ENCODE measurements around the gene GRN.

GRN gene

DNA sequence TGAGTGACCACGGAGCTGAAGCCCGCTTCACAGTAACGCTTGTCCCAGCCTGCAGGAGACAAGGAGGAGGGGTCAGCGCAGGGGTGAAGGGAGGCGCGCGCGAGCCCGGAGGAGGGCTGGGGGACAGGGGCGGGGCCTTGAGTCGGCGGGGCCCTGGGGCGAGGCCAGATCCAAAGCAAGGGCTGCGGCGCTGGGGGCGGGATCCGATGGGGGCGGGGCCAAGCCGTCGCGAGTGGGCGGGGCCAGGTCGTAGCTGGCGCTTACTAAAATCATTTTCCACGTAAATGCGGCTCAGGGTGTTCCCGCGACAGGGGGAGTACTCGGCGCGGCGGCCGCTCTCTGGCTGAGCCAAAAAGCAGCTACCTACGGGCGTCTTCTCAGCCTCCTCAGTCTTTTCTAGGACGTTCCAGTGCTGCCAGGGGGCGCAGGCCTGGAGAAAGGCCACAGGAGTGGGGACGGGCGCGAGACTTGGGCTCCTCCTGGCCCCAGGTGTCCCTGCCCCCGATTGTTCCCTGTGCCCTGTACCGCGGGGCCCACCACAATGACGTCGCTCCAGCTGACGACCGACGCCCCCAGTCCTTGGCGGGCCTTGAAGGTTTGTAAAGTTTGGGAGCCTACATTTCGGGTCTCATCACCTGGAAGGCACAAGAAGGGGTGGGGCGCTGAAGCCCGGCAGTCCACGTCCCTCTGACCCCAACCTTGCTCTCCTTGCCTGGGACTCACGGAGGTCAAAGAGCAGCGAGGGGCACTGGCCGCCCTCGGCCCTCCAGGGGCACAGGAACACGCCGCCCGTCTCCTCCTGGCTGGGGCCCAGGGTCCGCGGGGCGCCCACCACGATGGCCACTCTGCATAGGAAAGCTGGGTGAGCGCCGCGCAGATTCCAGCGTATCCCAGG is 40.4 kb downstream of the GRN start:
- peaks cover 17% of the 10 kb centered on the region for H3K9me3 ChIP-seq (ENCODE audit: severe bottlenecking)
- peak overlapping the region; percentile 51 for H3K4me3 ChIP-seq (ENCODE audit: low read depth, low read length)
- DNase-seq: peak; percentile 82
- H3K27ac ChIP-seq: no peak overlapping the region
- TF ChIP-seq, protein P1, sequence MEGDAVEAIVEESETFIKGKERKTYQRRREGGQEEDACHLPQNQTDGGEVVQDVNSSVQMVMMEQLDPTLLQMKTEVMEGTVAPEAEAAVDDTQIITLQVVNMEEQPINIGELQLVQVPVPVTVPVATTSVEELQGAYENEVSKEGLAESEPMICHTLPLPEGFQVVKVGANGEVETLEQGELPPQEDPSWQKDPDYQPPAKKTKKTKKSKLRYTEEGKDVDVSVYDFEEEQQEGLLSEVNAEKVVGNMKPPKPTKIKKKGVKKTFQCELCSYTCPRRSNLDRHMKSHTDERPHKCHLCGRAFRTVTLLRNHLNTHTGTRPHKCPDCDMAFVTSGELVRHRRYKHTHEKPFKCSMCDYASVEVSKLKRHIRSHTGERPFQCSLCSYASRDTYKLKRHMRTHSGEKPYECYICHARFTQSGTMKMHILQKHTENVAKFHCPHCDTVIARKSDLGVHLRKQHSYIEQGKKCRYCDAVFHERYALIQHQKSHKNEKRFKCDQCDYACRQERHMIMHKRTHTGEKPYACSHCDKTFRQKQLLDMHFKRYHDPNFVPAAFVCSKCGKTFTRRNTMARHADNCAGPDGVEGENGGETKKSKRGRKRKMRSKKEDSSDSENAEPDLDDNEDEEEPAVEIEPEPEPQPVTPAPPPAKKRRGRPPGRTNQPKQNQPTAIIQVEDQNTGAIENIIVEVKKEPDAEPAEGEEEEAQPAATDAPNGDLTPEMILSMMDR (IDR thresholded peaks at IDR 0.05; ENCODE audit: low read depth, low read length): 0 out of 2 replicates have a peak, but pooled peaks have one; percentile 2
- no peaks in the 10 kb centered on the region for H3K27me3 ChIP-seq (ENCODE audit: insufficient read depth, low read depth, severe bottlenecking)
- H3K36me3 ChIP-seq: no peaks in the 10 kb centered on the region

DNA sequence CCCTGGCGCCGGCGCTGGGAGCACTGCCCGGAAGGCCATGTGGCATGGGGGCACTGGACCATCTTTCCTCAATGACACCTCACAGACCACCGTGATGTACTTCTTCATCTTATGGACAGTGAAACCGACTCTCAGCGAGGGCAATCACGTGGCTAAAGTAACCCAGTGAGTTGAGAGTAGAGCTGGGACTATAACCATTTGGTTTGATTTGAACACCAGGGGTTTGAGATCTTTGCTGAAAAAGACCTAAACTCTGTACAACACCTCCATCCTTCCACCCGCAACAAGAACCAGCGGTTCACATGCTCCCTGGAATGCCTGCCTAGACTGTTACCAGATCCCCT is 41.1 kb downstream of the GRN start:
- H3K9me3 ChIP-seq (ENCODE audit: severe bottlenecking): peaks cover 17% of the 10 kb centered on the region
- no peaks in the 10 kb centered on the region for H3K27me3 ChIP-seq (ENCODE audit: insufficient read depth, low read depth, severe bottlenecking)
- DNase-seq: no peak
- no peaks in the 10 kb centered on the region for H3K36me3 ChIP-seq
- no peak overlapping the region for H3K27ac ChIP-seq
- peak overlapping the region; percentile 51; the same call in 1 of the 2 replicates for H3K4me3 ChIP-seq (ENCODE audit: low read depth, low read length)
- TF ChIP-seq, protein P1 (IDR thresholded peaks at IDR 0.05; ENCODE audit: low read depth, low read length): no peak

DNA sequence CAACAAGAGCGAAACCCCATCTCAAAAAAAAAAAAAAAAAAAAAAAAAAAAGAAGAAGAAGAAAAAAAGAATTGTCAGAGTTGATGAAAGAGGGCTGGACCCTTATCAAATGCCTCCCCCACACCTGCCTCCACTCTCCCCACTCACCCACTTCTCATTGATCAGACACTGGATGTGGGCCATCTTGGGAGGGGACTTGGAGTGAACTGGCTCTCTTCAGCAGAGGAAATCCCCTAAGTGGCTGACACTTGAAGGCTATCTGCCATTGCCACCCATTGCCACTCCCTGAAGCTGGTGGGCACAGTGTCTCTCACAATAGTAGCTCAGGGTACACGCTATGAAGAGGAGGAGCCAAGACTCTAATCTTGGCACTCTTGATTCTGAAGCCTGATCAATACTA is 42.7 kb downstream of the GRN start:
- TF ChIP-seq, protein P1 (IDR thresholded peaks at IDR 0.05; ENCODE audit: low read depth, low read length): no peak
- no peak for DNase-seq
- Histone ChIP-seq H3K36me3 (no peaks in the 10 kb centered on the region), H3K27ac (no peak overlapping the region), H3K9me3 (ENCODE audit: severe bottlenecking) (peaks cover 17% of the 10 kb centered on the region), H3K4me3 (ENCODE audit: low read depth, low read length) (no peak overlapping the region), H3K27me3 (ENCODE audit: insufficient read depth, low read depth, severe bottlenecking) (no peaks in the 10 kb centered on the region)

DNA sequence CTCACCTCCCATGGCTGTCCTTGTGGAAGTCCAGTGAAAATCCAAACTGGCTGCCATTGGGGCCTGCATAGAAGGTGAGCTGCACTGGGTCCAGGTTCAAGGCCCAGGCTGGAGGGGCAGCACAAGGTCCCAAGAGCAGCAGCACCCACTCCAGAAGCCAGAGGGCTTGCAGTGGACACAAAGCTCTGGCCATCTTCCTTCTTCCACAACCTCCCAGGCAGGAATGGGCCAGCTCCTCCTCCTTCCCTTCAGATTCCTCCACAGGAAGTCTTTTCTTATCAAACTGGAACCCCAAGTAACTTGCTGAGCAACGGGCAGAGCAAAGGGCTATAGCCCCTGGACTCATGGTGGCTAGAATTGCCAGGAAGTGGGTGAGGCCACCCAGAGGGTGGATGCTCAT is 44.2 kb downstream of the GRN start, which contains the start of gene ITGA2B:
Gene ITGA2B (minus strand): TSS at position 369 of the 400 bp plus-strand sequence. CDS start 176 bp downstream, at position 193.
- Histone ChIP-seq H3K4me3 (ENCODE audit: low read depth, low read length) (no peak within 1 kb of the TSS), H3K36me3 (no peaks in the 10 kb centered on the region), H3K27me3 (ENCODE audit: insufficient read depth, low read depth, severe bottlenecking) (no peaks in the 10 kb centered on the region), H3K27ac (no peak within 1 kb of the TSS), H3K9me3 (ENCODE audit: severe bottlenecking) (peaks cover 9% of the 10 kb centered on the region)
- TF ChIP-seq, protein P1 (IDR thresholded peaks at IDR 0.05; ENCODE audit: low read depth, low read length): no peak
- DNase-seq: no peak

DNA sequence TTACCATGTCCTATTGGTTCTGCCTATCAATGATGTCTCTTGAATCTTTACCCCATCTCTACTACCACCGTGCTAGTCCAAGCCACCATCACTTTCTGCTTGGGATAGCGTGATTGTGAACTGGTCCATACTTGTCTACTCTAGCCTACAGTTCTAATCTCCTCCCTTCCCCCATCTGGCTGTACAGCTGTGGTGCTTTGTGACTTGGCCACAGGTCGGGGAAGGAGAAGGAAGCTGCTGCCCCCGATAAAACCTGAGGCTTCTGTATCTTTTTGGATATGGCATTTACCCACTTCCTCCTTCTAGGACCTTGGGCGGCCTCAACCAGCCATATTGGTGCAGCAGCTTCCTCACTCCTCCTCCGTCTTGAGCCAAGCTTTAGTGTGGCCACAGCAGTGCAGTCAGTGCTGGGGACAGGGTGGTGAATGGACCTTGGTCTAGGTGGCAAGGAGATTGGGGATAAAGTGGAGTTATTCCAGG is 44.7 kb downstream of the GRN start:
- DNase-seq: no peak
- H3K27ac ChIP-seq: no peak overlapping the region
- TF ChIP-seq, protein P1 (IDR thresholded peaks at IDR 0.05; ENCODE audit: low read depth, low read length): no peak
- peaks cover 6% of the 10 kb centered on the region for H3K9me3 ChIP-seq (ENCODE audit: severe bottlenecking)
- H3K4me3 ChIP-seq (ENCODE audit: low read depth, low read length): no peak overlapping the region
- no peaks in the 10 kb centered on the region for H3K27me3 ChIP-seq (ENCODE audit: insufficient read depth, low read depth, severe bottlenecking)
- H3K36me3 ChIP-seq: no peaks in the 10 kb centered on the region
